ENCODE data around the gene MTFR1L. TPM values are rescaled to one million over a fixed set of nuclear protein-coding genes. Genes with fewer than 3 reads are reported as not detected.

MTFR1L gene
- total RNA-seq, 1 experiment from 2014 or later, result 32.5 TPM

GRCh38 chr1:25785333-25786067, 34.3 kb upstream of the MTFR1L start:
- Histone ChIP-seq H4K8ac (replicated peaks; ENCODE audit: insufficient read length, low read depth, low read length) (no peak overlapping the region), H2BK20ac (ENCODE audit: low read depth, low read length, poor library complexity, severe bottlenecking) (no peak overlapping the region), H3K23ac (ENCODE audit: insufficient read length, low read depth, low read length) (no peak overlapping the region), H4K20me1 (ENCODE audit: control insufficient read depth, insufficient read depth, insufficient read length) (no peaks in the 10 kb centered on the region), H3K4me2 (ENCODE audit: insufficient read depth, insufficient read length, low read length) (no peak overlapping the region), H2BK120ac (ENCODE audit: low read depth, low read length, poor library complexity, severe bottlenecking) (no peak overlapping the region), H2BK15ac (ENCODE audit: low read depth, low read length) (no peak overlapping the region), H3K14ac (ENCODE audit: insufficient read depth, low read length) (no peak overlapping the region), H3K56ac (ENCODE audit: insufficient read length, low read depth, low read length) (no peak overlapping the region), H3K27me3 (ENCODE audit: insufficient read depth, low read length) (no peaks in the 10 kb centered on the region), H2BK12ac (ENCODE audit: insufficient read length, low read depth, low read length) (no peak overlapping the region), H4K5ac (ENCODE audit: insufficient read length, low read depth, low read length) (no peak overlapping the region), H2BK5ac (ENCODE audit: insufficient read length, low read length) (no peak overlapping the region), H3K27ac (ENCODE audit: insufficient read length, low read depth, low read length) (no peak overlapping the region), H3K4me1 (ENCODE audit: insufficient read depth, low read length) (peaks cover 6% of the 10 kb centered on the region; the same call in 1 of the 2 replicates), H3K4ac (ENCODE audit: low read depth, low read length) (no peak overlapping the region), H3T11ph (ENCODE audit: low read length) (no peak overlapping the region), H2AK5ac (ENCODE audit: insufficient read length, low read length) (no peak overlapping the region), H3K9me3 (ENCODE audit: control insufficient read depth, low read depth, low read length) (no peaks in the 10 kb centered on the region), H3K79me1 (ENCODE audit: insufficient read depth, low read depth, low read length, poor library complexity, severe bottlenecking) (no peaks in the 10 kb centered on the region), H4K91ac (ENCODE audit: insufficient read length, low read depth, low read length) (no peak overlapping the region), H2AFZ (ENCODE audit: low read length) (no peak overlapping the region), H3K18ac (ENCODE audit: insufficient read length, low read depth, low read length) (no peak overlapping the region), H3K79me2 (ENCODE audit: insufficient read depth, low read length) (no peaks in the 10 kb centered on the region), H3K9ac (ENCODE audit: extremely low read depth, insufficient read length, low read length) (no peak overlapping the region), H3K23me2 (ENCODE audit: insufficient read length, low read depth, low read length, poor library complexity, severe bottlenecking) (no peaks in the 10 kb centered on the region)
- no peak overlapping the region for H3K27ac Mint-ChIP-seq
- H3K4me1 Mint-ChIP-seq, result peaks cover 38 to 40% of the 10 kb centered on the region in 2 experiments
- H3K9me3 Mint-ChIP-seq, result no peaks in the 10 kb centered on the region
- 0 out of 7 replicates have a peak, but pooled peaks cover 0 to 2% (median 0%) of the 10 kb centered on the region in 3 experiments for H3K36me3 Mint-ChIP-seq (ENCODE audit: insufficient read depth in 1 of 3, low read depth in 3 of 3)
- TF ChIP-seq, protein P1, sequence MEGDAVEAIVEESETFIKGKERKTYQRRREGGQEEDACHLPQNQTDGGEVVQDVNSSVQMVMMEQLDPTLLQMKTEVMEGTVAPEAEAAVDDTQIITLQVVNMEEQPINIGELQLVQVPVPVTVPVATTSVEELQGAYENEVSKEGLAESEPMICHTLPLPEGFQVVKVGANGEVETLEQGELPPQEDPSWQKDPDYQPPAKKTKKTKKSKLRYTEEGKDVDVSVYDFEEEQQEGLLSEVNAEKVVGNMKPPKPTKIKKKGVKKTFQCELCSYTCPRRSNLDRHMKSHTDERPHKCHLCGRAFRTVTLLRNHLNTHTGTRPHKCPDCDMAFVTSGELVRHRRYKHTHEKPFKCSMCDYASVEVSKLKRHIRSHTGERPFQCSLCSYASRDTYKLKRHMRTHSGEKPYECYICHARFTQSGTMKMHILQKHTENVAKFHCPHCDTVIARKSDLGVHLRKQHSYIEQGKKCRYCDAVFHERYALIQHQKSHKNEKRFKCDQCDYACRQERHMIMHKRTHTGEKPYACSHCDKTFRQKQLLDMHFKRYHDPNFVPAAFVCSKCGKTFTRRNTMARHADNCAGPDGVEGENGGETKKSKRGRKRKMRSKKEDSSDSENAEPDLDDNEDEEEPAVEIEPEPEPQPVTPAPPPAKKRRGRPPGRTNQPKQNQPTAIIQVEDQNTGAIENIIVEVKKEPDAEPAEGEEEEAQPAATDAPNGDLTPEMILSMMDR (conservative IDR thresholded peaks at IDR 0.05), result no peak
- H3K4me3 Mint-ChIP-seq, result no peak overlapping the region
- WGBS (ENCODE audit: extremely low coverage, insufficient read length, low lambda C conversion rate), result no CpG with 5 or more reads among the region's 10 CpGs
- H3K27me3 Mint-ChIP-seq (ENCODE audit: low read depth), result no peaks in the 10 kb centered on the region; the same call in 1 of the 2 replicates
- no peak for DNase-seq
